Thoracic aorta (tissue), 2 donors: ENCODE data around the gene ETV5. TPM values are rescaled to one million over a fixed set of nuclear protein-coding genes. Genes with fewer than 3 reads are reported as not detected.

Experiments
- ATAC-seq: fragments of 150-250 bp; one replicate; pipeline ENCODE4 v1.8.0; 2017; ENCODE audit warnings: low read depth; ENCODE audit not compliant: insufficient number of reproducible peaks, low FRiP score
- DNase-seq: peaks from one replicate; pipeline ENCODE4 v3.0.0-alpha.2; 2020; ENCODE audit warnings: low spot score
- H3K27ac ChIP-seq, 2 donors: fragments of 200-600 bp; sonication (generic); 1 replicate in 1 of 2; 2 replicates in 1 of 2; pipeline ENCODE4 v1.5.1; 2016; ENCODE audit warnings: mild to moderate bottlenecking in 2 of 2, moderate library complexity in 2 of 2
- H3K27me3 ChIP-seq: fragments of 200-600 bp; sonication (generic); replicated peaks from 2 replicates; pipeline ENCODE4 v1.6.0; 2016; ENCODE audit warnings: mild to moderate bottlenecking; ENCODE audit not compliant: insufficient read depth
- H3K36me3 ChIP-seq: fragments of 200-600 bp; sonication (generic); one replicate; pipeline ENCODE4 v1.5.1; 2016
- H3K4me1 ChIP-seq, 2 donors: fragments of 200-600 bp; sonication (generic); 1 replicate in 1 of 2; 2 replicates in 1 of 2; pipeline versions ENCODE4 v1.5.1 to v1.6.0; 2016; ENCODE audit warnings: low read depth in 2 of 2, mild to moderate bottlenecking in 1 of 2; ENCODE audit not compliant: control insufficient read depth in 1 of 2
- H3K4me3 ChIP-seq: fragments of 200-600 bp; sonication (generic); 2 replicates; pipeline ENCODE4 v1.5.1; 2016; ENCODE audit warnings: mild to moderate bottlenecking
- H3K9me3 ChIP-seq: fragments of 200-600 bp; sonication (generic); 2 replicates; pipeline ENCODE4 v1.5.1; 2016
- CTCF ChIP-seq: fragments of 200-600 bp; sonication (generic); IDR thresholded peaks from one replicate; pipeline ENCODE4 v1.5.1; 2019; ENCODE audit warnings: antibody characterized with exemption
- total RNA-seq, 2 donors: library from RNA; depleted of rRNA; stranded (reverse); fragments of >200 nt; gene quantifications; one replicate each; pipeline versions ENCODE4 v1.1.0 to v1.2.3, GENCODE V29; 2016

Gene ETV5
- total RNA-seq, 2 donors from 2014 or later, result 43.6 to 362 TPM

DNA sequence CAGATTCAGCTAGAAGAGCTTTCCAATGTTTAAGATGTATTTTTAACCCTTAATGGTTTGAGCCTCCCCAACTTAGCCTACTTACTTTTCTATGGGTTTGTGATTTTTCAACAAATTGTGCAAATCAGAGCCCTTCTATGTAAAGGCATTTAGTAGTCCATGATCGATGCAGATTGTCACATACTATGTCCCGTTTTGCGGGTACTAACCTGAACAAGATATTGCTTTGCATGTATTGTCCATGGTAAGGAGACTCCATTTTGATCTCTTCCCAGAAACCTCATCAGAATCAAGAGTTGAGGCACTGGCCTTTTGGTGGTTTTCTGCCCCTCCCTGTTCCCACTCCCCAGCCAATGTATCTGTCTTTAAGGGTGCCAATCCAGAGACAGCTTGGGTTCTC is 60.8 kb downstream of the ETV5 start:
- ATAC-seq (no peak), DNase-seq (no peak)
- Histone ChIP-seq H3K36me3 (peaks cover 19% of the 10 kb centered on the region), H3K4me1 (no peaks in the 10 kb centered on the region), H3K27ac (no peak overlapping the region), H3K9me3 (no peaks in the 10 kb centered on the region), H3K4me3 (no peak overlapping the region), H3K27me3 (no peaks in the 10 kb centered on the region)
- TF ChIP-seq CTCF, result no peak

DNA sequence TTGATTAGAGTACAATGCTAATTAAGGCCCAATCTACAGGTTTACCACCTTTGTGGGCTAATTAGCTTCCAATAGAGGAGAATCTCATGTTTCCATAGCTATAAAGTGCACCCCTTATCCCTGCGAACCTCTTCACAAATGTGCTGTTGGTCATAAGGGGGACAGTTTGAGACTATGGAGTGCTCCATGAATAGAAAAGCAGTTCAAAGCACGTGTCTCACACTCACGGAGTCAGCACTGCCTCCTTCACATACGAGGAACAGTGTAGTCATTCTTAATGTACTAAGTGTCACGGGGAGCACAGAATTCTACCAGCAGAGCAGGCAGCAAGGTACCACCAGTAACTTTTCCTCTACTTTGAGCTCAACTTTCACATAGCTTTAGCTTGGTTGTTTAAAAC is 62.1 kb downstream of the ETV5 start:
- H3K4me3 ChIP-seq, result no peak overlapping the region
- no peaks in the 10 kb centered on the region for H3K9me3 ChIP-seq
- H3K4me1 ChIP-seq, result no peaks in the 10 kb centered on the region
- ATAC-seq (no peak), DNase-seq (no peak)
- H3K27me3 ChIP-seq, result no peaks in the 10 kb centered on the region
- peaks cover 19% of the 10 kb centered on the region for H3K36me3 ChIP-seq
- TF ChIP-seq CTCF, result no peak
- H3K27ac ChIP-seq, result no peak overlapping the region

DNA sequence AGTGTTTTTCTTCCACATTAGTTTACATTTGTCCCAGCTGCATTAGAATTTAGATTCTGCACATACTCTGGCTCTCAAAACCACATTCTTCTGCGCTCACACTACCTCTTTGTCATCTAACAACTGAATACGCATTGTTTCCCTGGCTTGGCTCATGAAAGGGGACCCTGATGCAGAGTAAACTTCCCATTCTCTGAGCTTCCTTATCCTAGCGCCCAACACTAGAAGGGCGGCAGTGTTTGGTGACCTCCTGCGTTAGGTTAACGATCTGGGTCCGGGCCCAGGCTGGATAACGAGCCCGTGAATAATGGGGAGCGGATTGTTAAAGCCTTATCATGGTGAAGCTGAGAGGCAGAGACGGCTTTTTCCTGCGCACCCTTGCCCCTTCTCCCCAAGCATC is 63.9 kb downstream of the ETV5 start:
- Histone ChIP-seq H3K4me1 (no peaks in the 10 kb centered on the region), H3K4me3 (no peak overlapping the region), H3K27ac (no peak overlapping the region), H3K9me3 (no peaks in the 10 kb centered on the region), H3K36me3 (peaks cover 5% of the 10 kb centered on the region), H3K27me3 (no peaks in the 10 kb centered on the region)
- no peak for TF ChIP-seq CTCF
- ATAC-seq (no peak), DNase-seq (no peak)

- H3K27me3 ChIP-seq, result no peaks in the 10 kb centered on the region
- no peaks in the 10 kb centered on the region for H3K9me3 ChIP-seq
- H3K27ac ChIP-seq, result no peak overlapping the region
- H3K4me3 ChIP-seq, result no peak overlapping the region
- no peak for DNase-seq
- TF ChIP-seq CTCF, result no peak
- no peaks in the 10 kb centered on the region for H3K4me1 ChIP-seq
- no peak for ATAC-seq
- H3K36me3 ChIP-seq, result peaks cover 5% of the 10 kb centered on the region
Measured at GRCh38 chr3:186044427-186044826, 64.5 kb downstream of the ETV5 start.

DNA sequence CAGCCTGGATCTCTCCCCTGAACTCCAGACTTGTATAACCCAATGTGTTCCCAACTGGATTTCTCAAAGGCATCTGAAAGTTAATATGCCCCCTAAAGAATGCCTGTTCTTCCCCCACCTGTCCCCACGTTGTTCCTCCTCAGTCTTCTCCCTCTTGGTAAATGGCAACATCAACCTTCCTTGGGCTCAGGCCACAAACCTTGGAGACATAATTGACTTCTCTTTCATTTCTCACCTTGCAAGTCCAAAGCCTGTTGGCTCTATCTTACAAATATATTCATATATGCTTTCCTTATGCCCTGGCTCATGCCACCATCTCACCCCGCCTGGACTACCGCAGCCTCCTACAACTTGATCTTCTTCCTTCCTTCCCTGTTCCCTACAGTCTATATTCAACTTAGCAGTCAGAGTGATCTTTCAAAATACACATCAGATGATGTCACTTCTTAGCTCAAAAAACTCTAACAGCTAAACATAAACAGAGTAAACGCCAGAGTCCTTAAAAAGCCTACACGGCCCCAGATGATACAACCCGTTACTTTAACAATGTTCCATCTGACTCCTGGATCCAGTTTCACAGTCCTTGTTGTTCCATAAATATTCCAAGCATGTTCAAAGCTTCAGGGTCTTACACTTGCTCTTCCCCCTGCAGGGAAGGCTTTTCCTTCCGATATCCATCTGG is 66.2 kb downstream of the ETV5 start:
- Histone ChIP-seq H3K4me1 (no peaks in the 10 kb centered on the region), H3K27ac (no peak overlapping the region), H3K36me3 (no peaks in the 10 kb centered on the region), H3K9me3 (peaks cover 5% of the 10 kb centered on the region), H3K27me3 (no peaks in the 10 kb centered on the region), H3K4me3 (no peak overlapping the region)
- no peak for DNase-seq
- no peak for TF ChIP-seq CTCF
- ATAC-seq, result no peak
